Measurements from ENCODE around the gene CTNS.

The CTNS gene

DNA sequence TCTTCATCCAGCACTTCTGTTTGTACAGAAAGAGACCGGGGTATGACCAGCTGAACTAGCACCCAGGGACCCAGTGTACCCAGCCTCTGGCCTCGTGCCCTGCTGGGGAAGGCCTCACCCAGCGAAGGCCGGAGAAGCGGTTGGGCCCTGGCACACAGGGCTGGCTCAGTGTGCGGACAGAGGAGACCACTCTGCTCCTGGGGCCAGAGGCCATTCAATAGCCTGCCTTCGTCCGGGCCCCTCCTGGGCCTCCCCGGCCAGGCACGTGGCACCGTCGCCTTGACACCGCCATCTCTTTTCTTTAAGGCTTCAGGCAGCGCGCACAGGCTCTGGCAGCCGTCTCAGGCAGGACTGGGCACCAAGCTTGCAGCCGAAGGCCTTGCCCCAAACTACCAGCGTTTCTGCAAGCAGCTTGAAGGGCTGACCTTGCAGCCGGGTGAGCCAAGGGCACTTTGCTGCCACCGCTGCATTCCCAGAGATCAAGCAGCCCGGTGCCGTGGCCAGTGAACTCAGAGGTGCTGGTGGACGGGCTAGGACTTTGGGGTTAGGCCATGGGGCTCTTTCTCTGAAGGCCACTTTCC lies 23.8 kb downstream of the CTNS start:
- H3K9ac ChIP-seq (ENCODE audit: low read length): no peak overlapping the region
- no peak overlapping the region for H3K27ac ChIP-seq (ENCODE audit: low read depth, low read length)

DNA sequence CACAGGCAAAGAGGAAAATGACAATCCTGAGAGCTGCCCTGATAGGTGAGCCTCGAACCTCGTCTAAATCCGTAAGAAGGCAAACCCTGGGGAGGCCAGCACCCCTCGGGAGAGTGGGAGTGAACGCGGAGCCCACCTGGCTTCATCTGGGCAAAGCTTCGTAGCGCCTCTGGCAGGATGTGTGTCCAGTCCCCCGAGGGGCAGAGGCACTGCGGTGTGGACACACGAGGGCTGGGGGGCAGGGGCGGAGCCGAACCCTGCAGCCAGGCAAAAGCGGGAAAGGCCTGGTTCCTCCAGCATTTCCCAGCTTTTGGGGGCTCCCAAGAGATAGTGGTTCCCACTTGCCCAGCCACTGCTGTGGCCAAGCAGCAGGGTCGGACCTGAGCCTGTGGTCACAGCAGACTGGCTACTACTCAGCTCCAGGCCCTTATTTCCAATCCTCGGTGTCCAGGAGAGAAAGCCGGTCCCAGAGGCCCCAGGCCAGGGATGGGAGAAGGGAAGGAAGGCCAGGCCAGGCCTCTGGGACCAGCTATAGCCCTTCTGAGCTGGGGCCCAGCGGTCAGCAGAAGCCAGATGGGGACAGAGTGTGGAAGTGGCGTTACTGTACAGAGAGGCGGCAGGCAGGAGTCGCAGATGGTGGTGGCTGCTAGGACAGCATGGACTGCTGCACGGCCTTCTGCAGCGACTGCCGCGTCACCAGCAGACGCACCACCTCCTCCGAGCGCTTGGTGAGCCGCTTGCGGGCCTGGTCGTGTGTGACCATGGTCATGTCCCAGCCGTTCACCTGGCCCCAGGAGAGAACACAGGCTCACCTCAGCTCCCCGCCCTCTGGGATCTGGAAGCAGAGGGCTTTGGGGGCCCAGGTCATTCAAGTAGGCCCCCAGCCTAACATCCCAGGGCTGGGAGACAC lies 26.8 kb downstream of the CTNS start:
- Histone ChIP-seq H3K36me3 (ENCODE audit: control insufficient read depth, insufficient read depth, low read length) (peaks cover 43% of the 10 kb centered on the region), H3K27ac (ENCODE audit: low read depth, low read length) (no peak overlapping the region), H3K4me3 (ENCODE audit: low read depth, low read length) (no peak overlapping the region), H3K9ac (ENCODE audit: low read length) (no peak overlapping the region), H3K9me3 (ENCODE audit: control insufficient read depth, insufficient read depth, low read depth, low read length) (no peaks in the 10 kb centered on the region), H3K27me3 (ENCODE audit: control insufficient read depth, insufficient read depth, low read length) (no peaks in the 10 kb centered on the region), H3K4me1 (ENCODE audit: control insufficient read depth, insufficient read depth, low read length) (peaks cover 13% of the 10 kb centered on the region)

More for the DNA sequence above, 23.8 kb downstream of the CTNS start:
- peaks cover 7% of the 10 kb centered on the region for H3K4me1 ChIP-seq (ENCODE audit: control insufficient read depth, insufficient read depth, low read length)
- peaks cover 58% of the 10 kb centered on the region for H3K36me3 ChIP-seq (ENCODE audit: control insufficient read depth, insufficient read depth, low read length)
- H3K9me3 ChIP-seq (ENCODE audit: control insufficient read depth, insufficient read depth, low read depth, low read length): no peaks in the 10 kb centered on the region
- no peak overlapping the region for H3K4me3 ChIP-seq (ENCODE audit: low read depth, low read length)
- H3K27me3 ChIP-seq (ENCODE audit: control insufficient read depth, insufficient read depth, low read length): no peaks in the 10 kb centered on the region

GRCh38 chr17:3665834-3666233 lies 29.3 kb downstream of the CTNS start:
- no peaks in the 10 kb centered on the region for H3K27me3 ChIP-seq (ENCODE audit: control insufficient read depth, insufficient read depth, low read length)
- H3K27ac ChIP-seq (ENCODE audit: low read depth, low read length): no peak overlapping the region
- no peaks in the 10 kb centered on the region for H3K9me3 ChIP-seq (ENCODE audit: control insufficient read depth, insufficient read depth, low read depth, low read length)
- H3K9ac ChIP-seq (ENCODE audit: low read length): no peak overlapping the region
- H3K4me3 ChIP-seq (ENCODE audit: low read depth, low read length): no peak overlapping the region
- H3K4me1 ChIP-seq (ENCODE audit: control insufficient read depth, insufficient read depth, low read length): peaks cover 6% of the 10 kb centered on the region
- H3K36me3 ChIP-seq (ENCODE audit: control insufficient read depth, insufficient read depth, low read length): peaks cover 34% of the 10 kb centered on the region

GRCh38 chr17:3666516-3666915 lies 30.0 kb downstream of the CTNS start:
- H3K9ac ChIP-seq (ENCODE audit: low read length): peak overlapping the region; percentile 24
- no peaks in the 10 kb centered on the region for H3K27me3 ChIP-seq (ENCODE audit: control insufficient read depth, insufficient read depth, low read length)
- peaks cover 28% of the 10 kb centered on the region for H3K36me3 ChIP-seq (ENCODE audit: control insufficient read depth, insufficient read depth, low read length)
- H3K27ac ChIP-seq (ENCODE audit: low read depth, low read length): no peak overlapping the region
- H3K9me3 ChIP-seq (ENCODE audit: control insufficient read depth, insufficient read depth, low read depth, low read length): no peaks in the 10 kb centered on the region
- 0 out of 2 replicates have a peak overlapping the region, but pooled peaks have one; percentile 6 for H3K4me3 ChIP-seq (ENCODE audit: low read depth, low read length)
- peaks cover 6% of the 10 kb centered on the region for H3K4me1 ChIP-seq (ENCODE audit: control insufficient read depth, insufficient read depth, low read length)

DNA sequence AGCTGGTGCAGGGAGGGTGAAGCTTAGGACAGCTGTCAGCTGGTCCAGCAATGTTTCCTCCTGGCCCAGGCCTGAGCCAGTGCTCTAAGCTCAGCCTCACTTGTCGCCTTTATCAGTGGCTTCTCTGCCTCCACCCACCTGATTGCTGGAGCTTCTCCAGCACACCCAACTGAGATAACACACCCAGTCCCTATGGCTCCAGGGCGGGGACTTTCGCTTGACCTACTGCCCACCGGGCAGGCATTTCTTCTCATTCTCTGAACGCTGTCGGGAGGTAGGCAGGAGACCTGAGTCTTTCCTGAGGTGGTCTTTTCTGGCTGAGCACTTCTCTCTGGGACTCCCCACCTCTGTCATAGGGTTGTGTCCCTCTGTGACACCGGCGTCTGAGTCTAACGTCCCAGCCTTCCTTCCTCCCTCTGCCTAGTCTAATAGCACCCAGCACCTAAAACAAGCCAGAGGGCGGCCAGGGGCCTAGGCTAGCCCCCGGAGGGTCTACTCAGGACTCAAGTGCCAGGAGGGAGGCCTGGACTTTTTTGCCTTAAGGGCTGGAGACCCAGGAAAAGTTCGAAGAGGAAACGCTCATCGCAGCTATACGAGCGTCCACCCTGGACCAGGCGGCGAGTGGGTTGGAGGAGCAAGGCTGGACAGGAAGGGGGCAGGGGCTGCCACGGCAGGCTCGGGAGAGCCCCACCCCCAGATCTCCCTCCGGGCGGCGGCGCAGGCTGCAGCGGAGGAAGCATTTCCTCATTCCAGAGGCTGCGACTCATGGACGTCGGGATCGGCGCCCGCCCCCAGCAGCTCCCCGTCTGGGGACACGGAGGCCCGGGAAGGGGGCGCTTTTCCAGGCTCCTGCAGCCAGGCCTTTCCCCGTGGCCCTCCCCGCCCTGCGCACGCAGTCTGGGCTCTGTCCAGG lies 31.1 kb downstream of the CTNS start:
- Histone ChIP-seq H3K9me3 (ENCODE audit: control insufficient read depth, insufficient read depth, low read depth, low read length) (no peaks in the 10 kb centered on the region), H3K4me3 (ENCODE audit: low read depth, low read length) (peak overlapping the region; percentile 97), H3K4me1 (ENCODE audit: control insufficient read depth, insufficient read depth, low read length) (peaks cover 6% of the 10 kb centered on the region), H3K9ac (ENCODE audit: low read length) (peak overlapping the region; percentile 99), H3K27me3 (ENCODE audit: control insufficient read depth, insufficient read depth, low read length) (no peaks in the 10 kb centered on the region), H3K27ac (ENCODE audit: low read depth, low read length) (peak overlapping the region; percentile 97), H3K36me3 (ENCODE audit: control insufficient read depth, insufficient read depth, low read length) (peaks cover 24% of the 10 kb centered on the region)

GRCh38 chr17:3668279-3669084 lies 31.9 kb downstream of the CTNS start, which contains the start of the genes EMC6 and TAX1BP3:
Gene EMC6 (plus strand): TSS chr17:3668812. CDS start chr17:3669147, 335 bp downstream.
Gene TAX1BP3 (minus strand): TSS chr17:3668578. CDS start chr17:3668526, 52 bp downstream.
- Histone ChIP-seq H3K4me3 (ENCODE audit: low read depth, low read length) (peak within 1 kb of the TSS; percentile 97), H3K27me3 (ENCODE audit: control insufficient read depth, insufficient read depth, low read length) (no peaks in the 10 kb centered on the region), H3K9me3 (ENCODE audit: control insufficient read depth, insufficient read depth, low read depth, low read length) (no peaks in the 10 kb centered on the region), H3K9ac (ENCODE audit: low read length) (peak within 1 kb of the TSS; percentile 99), H3K27ac (ENCODE audit: low read depth, low read length) (peak within 1 kb of the TSS; percentile 97), H3K4me1 (ENCODE audit: control insufficient read depth, insufficient read depth, low read length) (peaks cover 6% of the 10 kb centered on the region), H3K36me3 (ENCODE audit: control insufficient read depth, insufficient read depth, low read length) (peaks cover 16% of the 10 kb centered on the region)

DNA sequence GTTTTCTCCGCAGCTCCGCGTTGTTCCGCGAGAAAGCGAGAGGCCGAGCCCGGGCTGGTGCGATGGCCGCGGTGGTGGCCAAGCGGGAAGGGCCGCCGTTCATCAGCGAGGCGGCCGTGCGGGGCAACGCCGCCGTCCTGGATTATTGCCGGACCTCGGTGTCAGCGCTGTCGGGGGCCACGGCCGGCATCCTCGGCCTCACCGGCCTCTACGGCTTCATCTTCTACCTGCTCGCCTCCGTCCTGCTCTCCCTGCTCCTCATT lies 32.5 kb downstream of the CTNS start:
- Histone ChIP-seq H3K9ac (ENCODE audit: low read length) (peak overlapping the region; percentile 97), H3K4me1 (ENCODE audit: control insufficient read depth, insufficient read depth, low read length) (peaks cover 6% of the 10 kb centered on the region), H3K36me3 (ENCODE audit: control insufficient read depth, insufficient read depth, low read length) (peaks cover 11% of the 10 kb centered on the region), H3K4me3 (ENCODE audit: low read depth, low read length) (peak overlapping the region; percentile 97), H3K27ac (ENCODE audit: low read depth, low read length) (peak overlapping the region; percentile 95), H3K9me3 (ENCODE audit: control insufficient read depth, insufficient read depth, low read depth, low read length) (no peaks in the 10 kb centered on the region), H3K27me3 (ENCODE audit: control insufficient read depth, insufficient read depth, low read length) (no peaks in the 10 kb centered on the region)

GRCh38 chr17:3669548-3669947 lies 33.0 kb downstream of the CTNS start:
- peaks cover 6% of the 10 kb centered on the region for H3K4me1 ChIP-seq (ENCODE audit: control insufficient read depth, insufficient read depth, low read length)
- H3K36me3 ChIP-seq (ENCODE audit: control insufficient read depth, insufficient read depth, low read length): peaks cover 6% of the 10 kb centered on the region; the same call in 1 of the 2 replicates
- H3K9ac ChIP-seq (ENCODE audit: low read length): peak overlapping the region; percentile 97
- peak overlapping the region; percentile 95; the same call in 1 of the 2 replicates for H3K27ac ChIP-seq (ENCODE audit: low read depth, low read length)
- no peaks in the 10 kb centered on the region for H3K27me3 ChIP-seq (ENCODE audit: control insufficient read depth, insufficient read depth, low read length)
- peak overlapping the region; percentile 97 for H3K4me3 ChIP-seq (ENCODE audit: low read depth, low read length)
- H3K9me3 ChIP-seq (ENCODE audit: control insufficient read depth, insufficient read depth, low read depth, low read length): no peaks in the 10 kb centered on the region

- no peaks in the 10 kb centered on the region for H3K36me3 ChIP-seq (ENCODE audit: control insufficient read depth, insufficient read depth, low read length)
- H3K4me1 ChIP-seq (ENCODE audit: control insufficient read depth, insufficient read depth, low read length): 0 out of 2 replicates have a peak, but pooled peaks cover 2% of the 10 kb centered on the region
- no peak overlapping the region for H3K9ac ChIP-seq (ENCODE audit: low read length)
- no peaks in the 10 kb centered on the region for H3K9me3 ChIP-seq (ENCODE audit: control insufficient read depth, insufficient read depth, low read depth, low read length)
- no peak overlapping the region for H3K27ac ChIP-seq (ENCODE audit: low read depth, low read length)
- H3K27me3 ChIP-seq (ENCODE audit: control insufficient read depth, insufficient read depth, low read length): no peaks in the 10 kb centered on the region
- H3K4me3 ChIP-seq (ENCODE audit: low read depth, low read length): no peak overlapping the region
Observed at GRCh38 chr17:3672571-3672970, 36.0 kb downstream of the CTNS start.

DNA sequence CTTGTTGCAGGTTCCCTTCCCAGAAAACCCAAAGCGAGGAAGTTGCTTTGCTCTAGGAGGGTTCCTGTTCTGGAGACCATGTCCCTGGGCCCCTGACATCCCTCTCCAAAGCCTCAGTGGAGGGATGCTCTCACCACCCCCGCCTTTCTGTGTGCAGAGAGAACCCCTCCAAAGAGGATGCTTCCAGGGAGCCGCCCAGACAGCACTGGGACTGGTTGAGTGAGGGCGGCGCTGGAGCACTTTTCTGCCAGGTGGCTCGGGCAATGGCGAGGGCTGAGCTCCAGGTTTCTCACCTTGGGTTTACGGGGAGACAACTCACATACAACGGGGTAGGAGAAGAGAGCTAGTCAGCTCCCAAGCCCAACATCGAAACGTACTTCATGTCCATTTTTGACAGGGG lies 39.3 kb downstream of the CTNS start:
- H3K27me3 ChIP-seq (ENCODE audit: control insufficient read depth, insufficient read depth, low read length): no peaks in the 10 kb centered on the region
- peaks cover 10% of the 10 kb centered on the region for H3K4me1 ChIP-seq (ENCODE audit: control insufficient read depth, insufficient read depth, low read length)
- no peaks in the 10 kb centered on the region for H3K36me3 ChIP-seq (ENCODE audit: control insufficient read depth, insufficient read depth, low read length)
- no peak overlapping the region for H3K9ac ChIP-seq (ENCODE audit: low read length)
- no peaks in the 10 kb centered on the region for H3K9me3 ChIP-seq (ENCODE audit: control insufficient read depth, insufficient read depth, low read depth, low read length)
- no peak overlapping the region for H3K27ac ChIP-seq (ENCODE audit: low read depth, low read length)
- no peak overlapping the region for H3K4me3 ChIP-seq (ENCODE audit: low read depth, low read length)
